HL-60/S4 treated with phorbol 12-myristate 13-acetate at 8.2 ng/mL for 4 days and 3 days (cell line): ENCODE data around the gene NRG2.

Experiments used
- in situ Hi-C: fragments of 300-500 bp; cut with MboI; formaldehyde crosslinking; loops from 2 replicates; pipeline ENCODE4 v1.15.0; 2022; ENCODE audit warnings: low sequenced_read_pairs

Gene NRG2

GRCh38 chr5:139951296-139951924 is 91.7 kb downstream of the NRG2 start:
- in situ Hi-C loops: no loop called here

GRCh38 chr5:139950436-139950835 is 92.7 kb downstream of the NRG2 start:
- in situ Hi-C loops: no loop called here

- in situ Hi-C loops: no loop called here
Measured at GRCh38 chr5:139949710-139950109, 93.4 kb downstream of the NRG2 start.

GRCh38 chr5:139947727-139948126 is 95.4 kb downstream of the NRG2 start:
- in situ Hi-C loops: no loop called here

GRCh38 chr5:139946440-139946839 is 96.7 kb downstream of the NRG2 start:
- in situ Hi-C loops: no loop called here

- in situ Hi-C loops: no loop called here
Measured at GRCh38 chr5:139946006-139946405, 97.1 kb downstream of the NRG2 start.

GRCh38 chr5:139942243-139942642 is 100.9 kb downstream of the NRG2 start:
- in situ Hi-C loops: no loop called here

- in situ Hi-C loops: no loop called here
Measured at GRCh38 chr5:139930406-139930805, 112.7 kb downstream of the NRG2 start.

- in situ Hi-C loops: no loop called here
Measured at GRCh38 chr5:139926797-139927503, 116.1 kb downstream of the NRG2 start.

GRCh38 chr5:139925650-139926640 is 117.2 kb downstream of the NRG2 start:
- in situ Hi-C loops: no loop called here

GRCh38 chr5:139925216-139925562 is 117.9 kb downstream of the NRG2 start:
- in situ Hi-C loops: no loop called here

- in situ Hi-C loops: no loop called here
Measured at GRCh38 chr5:139924294-139925215, 118.5 kb downstream of the NRG2 start.

- in situ Hi-C loops: no loop called here
Measured at GRCh38 chr5:139919308-139919707, 123.8 kb downstream of the NRG2 start.

GRCh38 chr5:139915834-139916233 is 127.3 kb downstream of the NRG2 start:
- in situ Hi-C loops: no loop called here

GRCh38 chr5:139915266-139915665 is 127.8 kb downstream of the NRG2 start:
- in situ Hi-C loops: no loop called here

GRCh38 chr5:139914218-139914807 is 128.8 kb downstream of the NRG2 start:
- in situ Hi-C loops: no loop called here

- in situ Hi-C loops: no loop called here
Measured at GRCh38 chr5:139912804-139913203, 130.3 kb downstream of the NRG2 start.

GRCh38 chr5:139912158-139912557 is 130.9 kb downstream of the NRG2 start:
- in situ Hi-C loops: no loop called here

GRCh38 chr5:139911425-139912120 is 131.5 kb downstream of the NRG2 start:
- in situ Hi-C loops: no loop called here

- in situ Hi-C loops: no loop called here
Measured at GRCh38 chr5:139910901-139911300, 132.2 kb downstream of the NRG2 start.
